Measurements from ENCODE around the gene AHI1.

Gene AHI1

GRCh38 chr6:135458051-135458450 is 39.5 kb downstream of the AHI1 start:
- intact Hi-C loops (cut with micrococcal nuclease) = no loop called here
- Mint-ChIP-seq H3K27ac (no peak overlapping the region), H3K36me3 (ENCODE audit: low read depth) (peaks cover 13% of the 10 kb centered on the region)

GRCh38 chr6:135451617-135452190 is 45.8 kb downstream of the AHI1 start:
- H3K27ac Mint-ChIP-seq = no peak overlapping the region
- H3K9me3 Mint-ChIP-seq = no peaks in the 10 kb centered on the region
- no peaks in the 10 kb centered on the region for H3K27me3 Mint-ChIP-seq
- H3K4me1 Mint-ChIP-seq (ENCODE audit: low read depth) = no peaks in the 10 kb centered on the region
- peaks cover 6% of the 10 kb centered on the region for H3K36me3 Mint-ChIP-seq (ENCODE audit: low read depth)
- no peak overlapping the region for H3K4me3 Mint-ChIP-seq
- intact Hi-C loops (cut with micrococcal nuclease) = loop anchor here (2.0 kb wide), 3 partner anchors 457 to 865 kb away; no protein-coding TSS in a partner anchor

More at GRCh38 chr6:135458051-135458450, 39.5 kb downstream of the AHI1 start:
- Mint-ChIP-seq H3K27me3 (no peaks in the 10 kb centered on the region), H3K4me3 (no peak overlapping the region), H3K9me3 (no peaks in the 10 kb centered on the region), H3K4me1 (ENCODE audit: low read depth) (no peaks in the 10 kb centered on the region)

GRCh38 chr6:135449246-135449645 is 48.3 kb downstream of the AHI1 start:
- H3K27ac Mint-ChIP-seq = no peak overlapping the region
- H3K27me3 Mint-ChIP-seq = no peaks in the 10 kb centered on the region
- intact Hi-C loops (cut with micrococcal nuclease) = no loop called here
- no peaks in the 10 kb centered on the region for H3K4me1 Mint-ChIP-seq (ENCODE audit: low read depth)
- H3K36me3 Mint-ChIP-seq (ENCODE audit: low read depth) = peaks cover 6% of the 10 kb centered on the region
- H3K9me3 Mint-ChIP-seq = no peaks in the 10 kb centered on the region
- no peak overlapping the region for H3K4me3 Mint-ChIP-seq

GRCh38 chr6:135440087-135440792 is 57.3 kb downstream of the AHI1 start:
- intact Hi-C loops (cut with micrococcal nuclease) = no loop called here
- no peaks in the 10 kb centered on the region for H3K9me3 Mint-ChIP-seq
- H3K36me3 Mint-ChIP-seq (ENCODE audit: low read depth) = no peaks in the 10 kb centered on the region
- H3K4me1 Mint-ChIP-seq (ENCODE audit: low read depth) = peaks cover 13% of the 10 kb centered on the region
- H3K27me3 Mint-ChIP-seq = no peaks in the 10 kb centered on the region
- peak overlapping the region; percentile 40 for H3K4me3 Mint-ChIP-seq
- peak overlapping the region; percentile 60 for H3K27ac Mint-ChIP-seq

GRCh38 chr6:135439549-135439948 is 58.0 kb downstream of the AHI1 start:
- peaks cover 13% of the 10 kb centered on the region for H3K4me1 Mint-ChIP-seq (ENCODE audit: low read depth)
- intact Hi-C loops (cut with micrococcal nuclease) = loop anchor here (5.0 kb wide), 1 partner anchor 292 kb away; no protein-coding TSS in a partner anchor
- no peak overlapping the region for H3K4me3 Mint-ChIP-seq
- H3K27me3 Mint-ChIP-seq = no peaks in the 10 kb centered on the region
- no peak overlapping the region for H3K27ac Mint-ChIP-seq
- H3K36me3 Mint-ChIP-seq (ENCODE audit: low read depth) = no peaks in the 10 kb centered on the region
- H3K9me3 Mint-ChIP-seq = no peaks in the 10 kb centered on the region

- Mint-ChIP-seq H3K27me3 (no peaks in the 10 kb centered on the region), H3K27ac (no peak overlapping the region), H3K9me3 (no peaks in the 10 kb centered on the region), H3K4me1 (ENCODE audit: low read depth) (peaks cover 13% of the 10 kb centered on the region), H3K36me3 (ENCODE audit: low read depth) (no peaks in the 10 kb centered on the region), H3K4me3 (no peak overlapping the region)
- intact Hi-C loops (cut with micrococcal nuclease) = loop anchor here (5.0 kb wide), 1 partner anchor 292 kb away; no protein-coding TSS in a partner anchor
Observed at GRCh38 chr6:135438907-135439535, 58.5 kb downstream of the AHI1 start.

- H3K9me3 Mint-ChIP-seq = no peaks in the 10 kb centered on the region
- no peak overlapping the region for H3K4me3 Mint-ChIP-seq
- H3K36me3 Mint-ChIP-seq (ENCODE audit: low read depth) = no peaks in the 10 kb centered on the region
- no peaks in the 10 kb centered on the region for H3K27me3 Mint-ChIP-seq
- no peak overlapping the region for H3K27ac Mint-ChIP-seq
- peaks cover 4% of the 10 kb centered on the region for H3K4me1 Mint-ChIP-seq (ENCODE audit: low read depth)
- intact Hi-C loops (cut with micrococcal nuclease) = loop anchor here (5.0 kb wide), 1 partner anchor 288 kb away; no protein-coding TSS in a partner anchor
Observed at GRCh38 chr6:135434991-135435390, 62.5 kb downstream of the AHI1 start.

- intact Hi-C loops (cut with micrococcal nuclease) = no loop called here
- Mint-ChIP-seq H3K9me3 (no peaks in the 10 kb centered on the region), H3K4me1 (ENCODE audit: low read depth) (no peaks in the 10 kb centered on the region), H3K4me3 (no peak overlapping the region), H3K36me3 (ENCODE audit: low read depth) (no peaks in the 10 kb centered on the region), H3K27ac (no peak overlapping the region), H3K27me3 (no peaks in the 10 kb centered on the region)
Observed at GRCh38 chr6:135434095-135434494, 63.4 kb downstream of the AHI1 start.

- no peaks in the 10 kb centered on the region for H3K36me3 Mint-ChIP-seq (ENCODE audit: low read depth)
- H3K27ac Mint-ChIP-seq = no peak overlapping the region
- H3K27me3 Mint-ChIP-seq = no peaks in the 10 kb centered on the region
- no peaks in the 10 kb centered on the region for H3K4me1 Mint-ChIP-seq (ENCODE audit: low read depth)
- intact Hi-C loops (cut with micrococcal nuclease) = loop anchor here (10.0 kb wide), 1 partner anchor 403 kb away; no protein-coding TSS in a partner anchor
- H3K4me3 Mint-ChIP-seq = no peak overlapping the region
- H3K9me3 Mint-ChIP-seq = no peaks in the 10 kb centered on the region
Observed at GRCh38 chr6:135428078-135428477, 69.5 kb downstream of the AHI1 start.

GRCh38 chr6:135426833-135427232 is 70.7 kb downstream of the AHI1 start:
- intact Hi-C loops (cut with micrococcal nuclease) = loop anchor here (10.0 kb wide), 1 partner anchor 402 kb away; no protein-coding TSS in a partner anchor
- no peak overlapping the region for H3K27ac Mint-ChIP-seq
- H3K27me3 Mint-ChIP-seq = no peaks in the 10 kb centered on the region
- H3K4me1 Mint-ChIP-seq (ENCODE audit: low read depth) = no peaks in the 10 kb centered on the region
- H3K9me3 Mint-ChIP-seq = no peaks in the 10 kb centered on the region
- no peaks in the 10 kb centered on the region for H3K36me3 Mint-ChIP-seq (ENCODE audit: low read depth)
- H3K4me3 Mint-ChIP-seq = no peak overlapping the region

GRCh38 chr6:135424385-135424784 is 73.2 kb downstream of the AHI1 start:
- no peak overlapping the region for H3K27ac Mint-ChIP-seq
- H3K4me1 Mint-ChIP-seq (ENCODE audit: low read depth) = no peaks in the 10 kb centered on the region
- H3K4me3 Mint-ChIP-seq = no peak overlapping the region
- no peaks in the 10 kb centered on the region for H3K27me3 Mint-ChIP-seq
- no peaks in the 10 kb centered on the region for H3K36me3 Mint-ChIP-seq (ENCODE audit: low read depth)
- no peaks in the 10 kb centered on the region for H3K9me3 Mint-ChIP-seq
- intact Hi-C loops (cut with micrococcal nuclease) = loop anchor here (5.0 to 10.0 kb wide), 2 partner anchors 400 to 1267 kb away; no protein-coding TSS in a partner anchor

GRCh38 chr6:135423649-135424128 is 73.9 kb downstream of the AHI1 start:
- no peaks in the 10 kb centered on the region for H3K9me3 Mint-ChIP-seq
- no peaks in the 10 kb centered on the region for H3K4me1 Mint-ChIP-seq (ENCODE audit: low read depth)
- no peak overlapping the region for H3K27ac Mint-ChIP-seq
- H3K4me3 Mint-ChIP-seq = no peak overlapping the region
- intact Hi-C loops (cut with micrococcal nuclease) = loop anchor here (1.0 to 10.0 kb wide), 3 partner anchors 278 to 1266 kb away; no protein-coding TSS in a partner anchor
- no peaks in the 10 kb centered on the region for H3K36me3 Mint-ChIP-seq (ENCODE audit: low read depth)
- no peaks in the 10 kb centered on the region for H3K27me3 Mint-ChIP-seq

- Mint-ChIP-seq H3K4me3 (no peak overlapping the region), H3K36me3 (ENCODE audit: low read depth) (no peaks in the 10 kb centered on the region), H3K27ac (no peak overlapping the region), H3K4me1 (ENCODE audit: low read depth) (no peaks in the 10 kb centered on the region), H3K27me3 (no peaks in the 10 kb centered on the region), H3K9me3 (no peaks in the 10 kb centered on the region)
- intact Hi-C loops (cut with micrococcal nuclease) = no loop called here
Observed at GRCh38 chr6:135419162-135419561, 78.4 kb downstream of the AHI1 start.

All from dendritic cell treated with granulocyte-macrophage colony-stimulating factor and Interleukin-4, amounts not matched to agents 40 ng/mL and 50 ng/mL, for 4 days (primary cell).